HG03108 (cell line): ENCODE results near the gene GET3.
"Not testable (repeated sequence)": the region's sequence is repeated elsewhere in the genome, so short reads cannot be mapped to it uniquely, and the experiment has no call there.

ENCODE experiments used
- ATAC-seq: cut with Tn5 transposase; IDR thresholded peaks from one replicate; pipeline ENCODE4 v1.9.1; 2021; ENCODE audit warnings: moderate library complexity; ENCODE audit not compliant: unreplicated experiment

GET3 gene

GRCh38 chr19:12715102-12715501 lies 22.2 kb upstream of the GET3 start:
- no peak for ATAC-seq

DNA sequence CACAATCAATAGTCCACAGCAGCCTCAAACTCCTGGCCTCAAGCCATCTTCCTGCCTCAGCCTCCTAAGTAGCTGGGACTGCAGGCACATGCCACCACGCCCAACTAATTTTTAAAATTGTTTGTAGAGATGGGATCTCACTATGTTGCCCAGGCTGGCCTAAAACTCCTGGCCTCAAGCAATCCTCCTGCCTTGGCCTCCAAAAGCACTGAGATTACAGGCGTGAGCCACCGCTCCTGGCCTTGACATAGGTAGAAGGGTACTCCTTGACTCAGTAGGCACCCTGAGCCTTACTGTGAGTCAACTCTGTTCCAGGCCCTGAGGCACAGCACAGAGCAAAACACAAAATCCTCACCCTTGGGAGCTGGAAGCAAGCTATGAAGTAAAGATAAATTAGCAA lies 21.4 kb upstream of the GET3 start:
- no peak for ATAC-seq

DNA sequence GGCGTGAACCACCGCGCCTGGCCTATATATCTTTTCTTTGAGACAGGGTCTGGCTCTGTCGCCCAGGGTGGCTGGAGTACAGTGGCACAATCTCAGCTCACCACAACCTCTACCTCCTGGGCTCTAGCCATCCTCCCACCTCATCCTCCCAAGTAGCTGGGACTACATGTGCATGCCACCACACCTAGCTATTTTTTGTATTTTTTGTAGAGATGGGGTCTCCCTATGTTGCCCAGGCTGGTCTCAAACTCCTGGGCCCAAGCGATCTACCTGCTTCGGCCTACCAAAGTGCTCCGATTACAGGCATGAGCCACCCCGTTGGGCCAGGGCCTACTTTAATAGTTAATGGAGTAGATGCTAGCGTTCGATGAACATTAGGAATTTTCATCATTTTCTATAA lies 17.0 kb upstream of the GET3 start:
- ATAC-seq: no peak

DNA sequence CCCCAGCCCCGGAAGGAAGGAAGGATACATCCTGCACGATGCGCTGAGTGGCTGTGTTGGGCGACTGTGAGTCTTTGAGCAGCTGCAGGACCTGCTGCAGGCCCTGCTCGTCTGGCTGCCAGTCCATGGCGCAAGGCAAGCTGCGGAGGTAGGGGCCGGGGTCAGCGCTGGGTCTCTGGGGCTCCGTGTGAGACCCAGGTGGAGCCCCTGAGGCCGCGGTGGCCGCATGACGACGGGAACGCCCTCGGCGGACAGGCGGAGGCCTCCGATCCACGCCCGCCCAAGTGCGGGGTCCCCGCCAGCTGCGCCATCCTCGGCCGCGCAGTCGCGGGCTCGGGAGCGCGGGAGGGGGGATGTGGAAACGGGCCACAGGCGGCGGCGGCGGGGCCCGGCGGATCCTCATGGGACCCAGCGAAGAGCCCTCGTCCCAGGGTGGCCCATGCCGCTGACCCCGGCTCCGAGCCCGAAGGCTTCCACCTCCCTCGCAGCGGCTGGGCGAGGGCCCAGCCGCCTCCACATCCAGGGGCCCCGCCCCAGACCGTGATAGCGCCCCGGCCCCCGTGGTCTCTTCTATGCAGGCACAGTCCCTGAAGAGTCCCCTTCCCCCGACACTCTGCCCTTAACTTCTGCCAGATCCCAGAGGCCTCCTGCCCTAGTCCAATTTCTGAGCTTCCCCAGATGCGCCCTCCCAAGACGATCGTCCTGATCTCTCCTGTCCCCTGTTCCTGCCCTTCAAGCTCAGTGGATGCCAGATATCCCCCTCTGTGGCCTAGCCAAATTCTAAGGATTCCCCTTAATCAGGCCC lies 16.2 kb upstream of the GET3 start:
- ATAC-seq: no peak

DNA sequence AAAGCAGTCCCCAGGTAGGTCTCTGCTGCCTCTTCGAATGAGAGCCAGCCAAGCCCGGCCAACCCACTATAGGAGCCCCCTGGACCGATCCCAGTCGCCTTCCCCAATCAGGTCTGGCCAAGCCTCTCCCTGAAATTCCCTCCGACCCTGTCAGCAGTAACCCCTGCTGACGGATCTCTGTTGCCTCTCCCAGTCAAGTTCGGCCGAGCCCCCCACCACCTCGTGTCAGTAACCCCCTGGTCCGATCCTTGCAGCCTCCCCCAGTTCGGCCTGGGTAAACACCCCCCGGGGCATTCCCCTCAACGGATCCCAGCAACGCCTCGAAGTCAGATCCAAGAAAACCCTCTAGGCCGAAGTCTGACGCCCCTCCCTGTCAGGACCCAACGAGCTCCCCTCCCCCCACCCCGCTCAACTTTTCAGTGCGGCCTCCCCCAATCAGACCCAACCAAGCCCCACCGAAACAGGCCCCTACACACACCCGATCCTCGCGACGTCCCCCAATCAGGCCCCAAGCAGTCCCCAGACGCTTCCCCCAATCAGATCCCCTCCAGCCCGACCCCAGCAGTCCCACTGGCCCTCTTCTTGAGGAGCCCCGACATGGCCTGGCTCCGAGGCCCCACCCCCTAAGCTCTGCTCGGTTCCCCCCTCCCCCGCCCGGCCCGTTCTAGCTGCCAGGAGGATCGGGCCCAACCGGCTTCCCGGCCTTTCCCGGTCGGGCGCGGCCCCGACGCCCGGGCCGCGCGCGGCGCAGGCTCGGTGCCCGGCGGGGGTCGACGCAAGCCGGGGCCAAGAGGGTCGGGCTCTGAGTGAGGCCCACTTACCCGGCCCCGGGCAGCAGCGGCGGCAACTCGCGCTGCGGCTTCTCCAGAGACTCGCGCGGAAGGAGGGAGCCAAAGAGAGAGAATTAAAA lies 15.4 kb upstream of the GET3 start:
- peak; percentile 7 for ATAC-seq

DNA sequence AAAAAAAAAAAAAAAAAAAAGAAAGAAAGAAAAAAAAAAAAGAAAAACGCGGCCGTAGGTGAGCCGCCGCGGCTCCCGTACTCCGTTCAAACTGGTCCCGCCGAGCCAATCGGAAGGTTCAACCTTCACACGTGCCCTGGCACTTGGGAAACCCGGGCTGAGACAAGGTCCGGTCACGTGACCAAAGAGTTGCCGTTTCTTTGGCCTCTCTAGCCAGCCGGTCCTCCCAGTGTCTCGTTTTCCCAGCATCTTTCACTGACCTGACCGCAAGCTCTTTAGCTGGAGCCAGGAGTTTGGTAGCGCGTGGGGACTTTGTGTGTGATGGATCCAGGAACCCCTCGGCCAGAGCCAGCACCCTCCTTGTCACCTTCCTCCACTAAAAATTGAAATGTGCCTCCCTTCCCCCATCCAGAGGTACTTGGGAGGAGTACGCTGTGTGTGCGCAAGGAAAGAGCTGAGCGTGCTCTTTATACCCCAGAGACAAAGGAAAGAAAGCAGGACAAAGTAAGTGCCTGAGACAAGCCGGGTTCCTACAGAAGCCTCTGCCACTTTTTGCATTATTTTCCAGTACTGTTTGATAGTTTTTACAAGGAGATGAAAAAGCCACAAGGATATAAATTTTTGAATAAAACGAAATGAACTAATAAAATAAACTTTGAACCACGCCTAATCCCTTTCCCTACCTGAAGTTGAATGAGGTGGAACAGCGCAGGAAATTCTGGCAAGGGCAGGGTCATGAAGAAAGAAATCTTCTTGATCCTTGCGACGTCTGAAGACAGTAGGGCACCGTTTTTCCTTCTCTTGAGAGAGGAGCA lies 14.5 kb upstream of the GET3 start:
- ATAC-seq: peak; percentile 71

DNA sequence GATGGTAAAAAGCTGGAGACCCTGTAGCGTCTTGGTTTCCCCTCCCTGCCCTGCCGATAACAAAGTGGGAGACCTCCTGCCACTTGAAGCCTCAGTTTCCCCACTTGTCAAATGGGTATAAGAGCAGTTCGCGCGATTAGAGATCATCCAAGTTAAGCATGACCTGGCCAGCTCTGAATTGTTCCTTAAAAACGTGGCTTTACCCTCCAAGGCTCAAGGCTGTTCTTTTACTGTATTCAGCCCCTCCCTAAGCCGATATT lies 14.0 kb upstream of the GET3 start:
- ATAC-seq: no peak

DNA sequence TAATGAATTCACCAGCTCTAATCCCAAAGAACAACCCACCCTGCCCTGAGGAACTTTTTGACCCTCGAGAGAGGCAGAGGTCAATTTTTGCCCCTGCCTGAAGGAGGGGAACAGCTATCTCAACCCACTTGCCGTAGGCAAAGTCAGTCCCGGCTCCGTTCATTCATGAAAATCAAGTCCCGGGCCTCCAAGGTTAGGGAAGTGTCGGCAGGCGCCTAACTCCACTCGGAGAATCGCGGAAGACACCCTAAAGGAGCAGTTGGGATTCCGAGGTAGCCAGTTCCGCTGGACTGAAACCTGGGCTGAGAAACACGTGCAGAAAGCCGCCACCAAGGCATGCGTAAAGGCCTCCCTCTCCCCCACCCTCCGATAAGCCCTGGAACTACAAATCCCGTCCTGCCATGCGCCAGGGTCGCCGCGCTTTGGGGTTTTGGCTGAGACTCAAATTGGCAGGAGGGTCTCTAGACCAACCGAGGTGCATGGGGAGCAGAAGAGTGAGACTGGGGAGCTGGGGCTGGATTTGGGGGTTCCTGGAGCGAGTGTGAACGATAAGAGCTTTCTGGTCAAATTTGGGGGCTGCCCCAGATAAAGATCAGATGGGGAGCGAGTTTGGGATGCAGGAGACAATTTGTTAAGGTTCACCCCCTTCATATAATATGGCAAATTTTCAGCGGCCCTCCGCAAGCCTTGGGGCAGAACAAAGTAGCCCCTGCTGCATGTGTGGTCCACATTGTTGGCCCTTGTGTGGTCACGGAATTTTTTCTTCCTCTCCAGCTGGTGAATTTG lies 13.5 kb upstream of the GET3 start, which contains the start of gene TNPO2:
TNPO2 (minus strand) TSS at position 292 of the 786 bp plus-strand sequence. CDS start 2,955 bp downstream, outside the sequence.
- no peak for ATAC-seq

DNA sequence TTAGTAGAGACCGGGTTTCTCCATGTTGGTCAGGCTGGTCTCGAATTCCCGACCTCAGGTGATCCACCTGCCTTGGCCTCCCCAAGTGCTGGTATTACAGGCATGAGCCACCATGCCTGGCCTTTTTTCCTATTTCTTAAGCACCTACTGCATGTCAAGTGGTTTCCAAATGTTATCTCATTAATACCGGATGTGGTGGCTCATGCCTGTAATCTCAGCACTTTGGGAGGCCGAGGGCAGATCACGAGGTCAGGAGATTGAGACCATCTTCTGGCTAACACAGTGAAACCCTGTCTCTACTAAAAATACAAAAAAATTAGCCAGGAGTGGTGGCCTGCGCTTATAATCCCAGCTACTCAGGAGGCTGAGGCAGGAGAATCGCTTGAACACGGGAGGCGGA lies 11.7 kb upstream of the GET3 start:
- not testable (repeated sequence) for ATAC-seq

- ATAC-seq: no peak
Observed at GRCh38 chr19:12726988-12727316, 10.3 kb upstream of the GET3 start.

- no peak for ATAC-seq
Observed at GRCh38 chr19:12727745-12728433, 9.4 kb upstream of the GET3 start.

GRCh38 chr19:12730064-12730463 lies 7.2 kb upstream of the GET3 start:
- no peak for ATAC-seq

GRCh38 chr19:12731337-12731736 lies 6.0 kb upstream of the GET3 start:
- no peak for ATAC-seq

GRCh38 chr19:12733369-12734214 lies 3.7 kb upstream of the GET3 start:
- no peak for ATAC-seq

DNA sequence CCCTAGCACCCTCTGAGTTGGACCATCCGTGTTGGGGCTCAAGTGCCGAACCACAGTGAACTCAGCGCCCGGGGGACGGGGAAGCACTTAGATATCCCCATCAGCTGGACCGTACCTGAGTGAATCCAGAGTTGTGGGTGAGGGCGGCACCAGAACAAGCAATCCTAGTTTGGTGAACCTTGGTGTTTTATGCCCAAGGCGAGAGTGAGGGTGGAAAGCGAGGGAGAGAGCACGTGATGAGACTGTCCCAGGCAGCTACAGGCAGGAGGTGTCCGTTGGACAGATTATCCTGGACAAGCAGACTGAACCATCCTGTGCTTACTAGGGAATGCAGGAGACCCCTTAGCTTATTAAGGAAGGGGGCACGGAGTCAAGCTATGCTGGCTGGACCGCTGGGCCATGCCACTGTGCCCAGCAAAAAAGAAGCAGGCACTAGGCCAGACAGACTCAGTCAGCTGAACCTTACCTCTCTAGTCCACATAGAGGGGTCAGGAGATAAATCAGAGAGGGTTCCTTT lies 596 bp downstream of the GET3 start:
- ATAC-seq: no peak

GRCh38 chr19:12745166-12745897 lies 8.0 kb downstream of the GET3 start:
- no peak for ATAC-seq

GRCh38 chr19:12748489-12748888 lies 11.2 kb downstream of the GET3 start:
- ATAC-seq: no peak

- ATAC-seq: no peak
Observed at GRCh38 chr19:12749938-12750521, 12.7 kb downstream of the GET3 start.
